GM12891 (cell line): ENCODE results near the gene ARMC5.

Source experiments
- POLR2A ChIP-seq: IDR thresholded peaks from 2 replicates; pipeline ENCODE4 v1.6.1; 2011; ENCODE audit warnings: low read depth, low read length, control low read depth
- POLR2AphosphoS5 ChIP-seq: IDR thresholded peaks from 2 replicates; pipeline ENCODE4 v1.6.1; 2011; ENCODE audit warnings: low read depth, low read length, control low read depth
- SPI1 ChIP-seq: IDR thresholded peaks from 2 replicates; pipeline ENCODE4 v1.6.1; 2011; ENCODE audit warnings: low read depth, low read length, control low read depth

GRCh38 chr16:31453255-31454204, 5.8 kb upstream of the ARMC5 start:
- TF ChIP-seq POLR2A (no peak), POLR2AphosphoS5 (no peak), SPI1 (no peak)
